Activated naive CD8-positive, alpha-beta T cell treated with anti-CD3 and anti-CD28 coated beads, Interleukin-2, amount 10 ng/mL, durations not matched to agents 7 days and 5 days (primary cell): ENCODE measurements around the gene LDB2. TPM values are rescaled to one million over a fixed set of nuclear protein-coding genes. Genes with fewer than 3 reads are reported as not detected.

ENCODE experiments used
- ATAC-seq: fragments of 150-1000 bp; cut with Tn5 transposase; one replicate; pipeline ENCODE4 v1.10.0; 2021; ENCODE audit warnings: low read depth, moderate library complexity
- POLR2A ChIA-PET: fragments of 350-600 bp; sonication (Branson Sonifier 250); formaldehyde crosslinking; loops from one replicate; lab custom pipeline; 2021; ENCODE audit warnings: antibody characterized with exemption; lab: Charles Lee
- DNase-seq: peaks from one replicate; pipeline ENCODE4 v3.0.0; 2021
- H3K27ac Mint-ChIP-seq: one replicate; pipeline ENCODE4 v1.8.0; 2022; ENCODE audit warnings: mild to moderate bottlenecking, mixed read lengths
- H3K27me3 Mint-ChIP-seq: one replicate; pipeline ENCODE4 v1.8.0; 2022; ENCODE audit warnings: mild to moderate bottlenecking, moderate library complexity, mixed read lengths
- H3K36me3 Mint-ChIP-seq: one replicate; pipeline ENCODE4 v1.8.0; 2021; ENCODE audit warnings: mild to moderate bottlenecking, mixed read lengths
- H3K4me1 Mint-ChIP-seq: one replicate; pipeline ENCODE4 v1.8.0; 2021; ENCODE audit warnings: mixed read lengths
- H3K4me3 Mint-ChIP-seq: one replicate; pipeline ENCODE4 v1.8.0; 2022; ENCODE audit warnings: mild to moderate bottlenecking, moderate library complexity, mixed read lengths
- H3K9me3 Mint-ChIP-seq: one replicate; pipeline ENCODE4 v1.8.0; 2021; ENCODE audit warnings: mixed read lengths
- total RNA-seq, 2 experiments: library from RNA; stranded (reverse); gene quantifications; one replicate each; pipeline ENCODE4 v1.2.3, GENCODE V29; 2021

Gene LDB2
- total RNA-seq, 2 experiments from 2014 or later, result not detected

GRCh38 chr4:16596267-16596666 lies 302.2 kb downstream of the LDB2 start:
- Mint-ChIP-seq H3K9me3 (no peaks in the 10 kb centered on the region), H3K4me3 (no peak overlapping the region), H3K27ac (no peak overlapping the region), H3K36me3 (no peaks in the 10 kb centered on the region), H3K27me3 (no peaks in the 10 kb centered on the region), H3K4me1 (no peaks in the 10 kb centered on the region)
- no peak for ATAC-seq
- POLR2A ChIA-PET, result no interaction called here
- no peak for DNase-seq

- no peaks in the 10 kb centered on the region for H3K9me3 Mint-ChIP-seq
- POLR2A ChIA-PET, result no interaction called here
- no peaks in the 10 kb centered on the region for H3K27me3 Mint-ChIP-seq
- no peak for DNase-seq
- H3K4me3 Mint-ChIP-seq, result no peak overlapping the region
- no peaks in the 10 kb centered on the region for H3K4me1 Mint-ChIP-seq
- H3K27ac Mint-ChIP-seq, result no peak overlapping the region
- H3K36me3 Mint-ChIP-seq, result no peaks in the 10 kb centered on the region
- ATAC-seq, result no peak
Observed at GRCh38 chr4:16594128-16594527, 304.3 kb downstream of the LDB2 start.

GRCh38 chr4:16593386-16593785 lies 305.1 kb downstream of the LDB2 start:
- no peak overlapping the region for H3K4me3 Mint-ChIP-seq
- H3K27ac Mint-ChIP-seq, result no peak overlapping the region
- no peaks in the 10 kb centered on the region for H3K36me3 Mint-ChIP-seq
- H3K27me3 Mint-ChIP-seq, result no peaks in the 10 kb centered on the region
- H3K9me3 Mint-ChIP-seq, result no peaks in the 10 kb centered on the region
- ATAC-seq (no peak), DNase-seq (no peak)
- POLR2A ChIA-PET, result no interaction called here
- no peaks in the 10 kb centered on the region for H3K4me1 Mint-ChIP-seq

DNA sequence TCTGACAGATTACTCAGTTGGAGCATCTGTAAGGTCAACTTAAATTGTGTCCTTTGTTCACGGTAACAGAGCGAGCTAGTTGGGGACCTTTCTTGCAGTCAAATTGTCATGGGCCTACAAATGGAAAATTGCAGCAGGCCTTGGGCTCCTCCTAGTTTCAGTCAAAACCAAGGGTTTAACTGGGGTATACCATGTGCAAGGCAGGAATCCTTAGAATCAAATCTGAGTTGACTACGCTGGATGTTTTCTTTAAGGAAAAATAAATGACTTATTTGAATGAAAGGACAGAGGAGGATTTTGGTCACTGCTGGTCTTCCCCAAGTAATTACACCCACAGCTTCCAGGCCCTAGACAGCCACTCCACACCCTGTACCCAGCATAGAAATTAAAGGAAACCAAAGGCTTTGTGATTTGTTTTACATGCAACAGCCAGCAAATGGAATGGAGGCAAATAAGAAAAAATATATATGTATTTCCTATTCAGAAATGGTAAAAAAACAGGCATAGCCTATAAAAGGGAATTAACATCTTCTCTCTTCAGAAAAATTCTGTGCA lies 307.1 kb downstream of the LDB2 start:
- Mint-ChIP-seq H3K4me1 (no peaks in the 10 kb centered on the region), H3K9me3 (no peaks in the 10 kb centered on the region), H3K27me3 (no peaks in the 10 kb centered on the region), H3K27ac (no peak overlapping the region), H3K4me3 (no peak overlapping the region), H3K36me3 (no peaks in the 10 kb centered on the region)
- DNase-seq, result no peak
- POLR2A ChIA-PET, result no interaction called here
- ATAC-seq, result no peak

GRCh38 chr4:16590797-16591196 lies 307.6 kb downstream of the LDB2 start:
- DNase-seq, result no peak
- H3K4me1 Mint-ChIP-seq, result no peaks in the 10 kb centered on the region
- no peak overlapping the region for H3K4me3 Mint-ChIP-seq
- ATAC-seq, result no peak
- H3K36me3 Mint-ChIP-seq, result no peaks in the 10 kb centered on the region
- H3K27ac Mint-ChIP-seq, result no peak overlapping the region
- POLR2A ChIA-PET, result no interaction called here
- no peaks in the 10 kb centered on the region for H3K9me3 Mint-ChIP-seq
- no peaks in the 10 kb centered on the region for H3K27me3 Mint-ChIP-seq

DNA sequence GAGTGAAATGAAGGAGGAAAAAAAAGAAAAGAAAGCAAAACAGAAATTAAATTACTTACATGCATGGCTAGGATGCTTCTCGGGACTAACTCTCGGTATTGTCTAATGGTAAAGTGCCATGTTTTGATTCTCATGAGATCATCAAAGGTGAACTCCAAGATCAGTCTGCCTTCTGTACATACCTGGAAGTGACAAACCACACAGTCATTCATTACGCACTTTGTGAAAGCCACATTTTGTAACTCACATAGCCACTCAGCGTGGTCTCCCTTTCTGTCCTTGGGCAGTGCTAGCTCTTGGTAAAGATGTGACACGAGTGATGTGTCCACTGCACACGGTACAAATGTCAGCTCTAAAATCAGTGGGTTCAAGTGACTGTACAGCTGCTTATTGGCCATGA lies 309.8 kb downstream of the LDB2 start:
- Mint-ChIP-seq H3K27ac (no peak overlapping the region), H3K4me1 (peaks cover 2% of the 10 kb centered on the region), H3K27me3 (no peaks in the 10 kb centered on the region), H3K4me3 (no peak overlapping the region), H3K9me3 (no peaks in the 10 kb centered on the region), H3K36me3 (no peaks in the 10 kb centered on the region)
- POLR2A ChIA-PET, result no interaction called here
- ATAC-seq (no peak), DNase-seq (no peak)

DNA sequence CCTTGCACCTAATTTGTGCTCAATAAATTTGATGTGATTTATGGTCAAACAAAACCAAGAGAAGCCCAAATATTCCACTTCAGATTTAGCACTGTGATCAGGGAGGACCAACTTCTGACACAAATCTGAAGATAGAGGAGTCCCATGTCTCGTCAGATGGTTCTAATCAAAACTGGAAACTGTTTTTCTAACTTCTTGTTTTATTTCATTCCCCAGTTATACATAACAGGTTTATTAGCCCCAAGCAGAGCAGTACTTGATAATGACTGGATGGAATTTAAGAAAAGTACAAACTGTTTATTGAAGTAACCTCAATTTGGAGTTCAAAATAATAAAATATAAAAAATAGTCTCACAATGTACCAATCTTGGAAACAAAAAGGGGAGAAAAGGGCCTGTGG lies 310.3 kb downstream of the LDB2 start:
- POLR2A ChIA-PET, result no interaction called here
- Mint-ChIP-seq H3K27ac (no peak overlapping the region), H3K27me3 (no peaks in the 10 kb centered on the region), H3K4me1 (peaks cover 2% of the 10 kb centered on the region), H3K36me3 (no peaks in the 10 kb centered on the region), H3K9me3 (no peaks in the 10 kb centered on the region), H3K4me3 (no peak overlapping the region)
- ATAC-seq (no peak), DNase-seq (no peak)

DNA sequence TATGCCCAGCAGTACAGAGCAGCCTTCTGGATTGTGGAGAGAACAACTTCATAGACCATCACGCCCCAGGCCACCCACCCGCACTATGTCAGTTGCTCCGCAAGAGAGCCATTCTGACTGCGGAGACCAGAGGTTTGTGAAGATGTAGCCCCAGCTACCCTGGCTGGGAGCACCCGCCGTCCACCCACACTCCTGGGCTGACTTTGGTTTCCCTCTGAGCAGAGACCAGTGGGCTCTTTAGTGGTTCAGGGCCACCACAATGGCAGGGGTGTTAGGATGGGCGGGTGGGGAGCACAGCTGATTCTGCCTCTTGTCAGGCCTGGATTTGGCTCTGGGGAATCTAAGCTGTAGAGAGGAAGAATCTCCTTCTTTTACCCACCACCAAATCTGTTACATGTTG lies 313.4 kb downstream of the LDB2 start:
- Mint-ChIP-seq H3K4me3 (no peak overlapping the region), H3K27me3 (no peaks in the 10 kb centered on the region), H3K4me1 (peaks cover 2% of the 10 kb centered on the region), H3K36me3 (no peaks in the 10 kb centered on the region), H3K27ac (no peak overlapping the region), H3K9me3 (no peaks in the 10 kb centered on the region)
- ATAC-seq (no peak), DNase-seq (no peak)
- POLR2A ChIA-PET, result no interaction called here

DNA sequence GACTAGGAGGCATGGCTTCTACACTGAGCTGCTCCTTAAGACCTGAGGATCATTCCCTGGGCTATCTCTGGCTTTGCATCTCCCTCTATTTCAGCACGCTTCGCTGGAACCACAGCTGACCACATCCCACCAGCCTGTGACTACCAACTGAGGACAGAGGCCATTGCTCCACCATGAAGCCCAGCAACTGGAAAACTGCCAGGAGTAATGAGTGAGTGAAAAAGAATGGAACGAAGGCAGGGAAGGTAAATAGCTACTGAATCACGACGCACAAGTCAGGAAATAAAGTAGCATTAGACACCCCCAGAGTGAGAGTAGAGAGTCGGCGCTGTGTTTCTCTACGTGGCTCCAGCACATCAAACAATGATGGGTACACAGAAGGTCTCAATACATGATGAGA lies 314.7 kb downstream of the LDB2 start:
- H3K4me3 Mint-ChIP-seq, result no peak overlapping the region
- POLR2A ChIA-PET, result no interaction called here
- H3K4me1 Mint-ChIP-seq, result peaks cover 2% of the 10 kb centered on the region
- H3K36me3 Mint-ChIP-seq, result no peaks in the 10 kb centered on the region
- H3K27ac Mint-ChIP-seq, result no peak overlapping the region
- ATAC-seq, result no peak
- no peaks in the 10 kb centered on the region for H3K27me3 Mint-ChIP-seq
- DNase-seq, result no peak
- H3K9me3 Mint-ChIP-seq, result no peaks in the 10 kb centered on the region

DNA sequence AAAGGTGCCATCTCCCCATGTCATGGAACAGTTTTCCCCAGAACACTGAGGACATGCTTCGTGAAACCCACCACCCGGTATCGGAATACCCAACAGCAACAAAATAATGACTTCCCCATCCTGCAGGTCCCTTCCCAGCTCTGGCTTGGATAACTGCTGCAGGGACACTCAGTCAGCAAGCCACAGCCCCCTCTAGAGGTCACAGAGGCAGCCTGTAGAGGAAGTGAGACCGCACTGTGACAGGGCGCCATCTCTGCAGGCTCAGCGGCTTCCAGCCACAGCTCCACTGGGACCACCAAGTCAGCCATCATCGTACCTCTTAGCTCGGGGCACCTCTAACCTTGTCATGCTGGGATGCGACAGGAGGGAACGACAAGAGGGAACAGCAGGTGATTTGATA lies 315.9 kb downstream of the LDB2 start:
- ATAC-seq (no peak), DNase-seq (no peak)
- H3K4me1 Mint-ChIP-seq, result peaks cover 2% of the 10 kb centered on the region
- POLR2A ChIA-PET, result no interaction called here
- H3K27ac Mint-ChIP-seq, result no peak overlapping the region
- H3K9me3 Mint-ChIP-seq, result no peaks in the 10 kb centered on the region
- no peak overlapping the region for H3K4me3 Mint-ChIP-seq
- no peaks in the 10 kb centered on the region for H3K36me3 Mint-ChIP-seq
- H3K27me3 Mint-ChIP-seq, result peaks cover 2% of the 10 kb centered on the region

GRCh38 chr4:16582036-16582435 lies 316.4 kb downstream of the LDB2 start:
- ATAC-seq, result no peak
- Mint-ChIP-seq H3K27ac (no peak overlapping the region), H3K9me3 (no peaks in the 10 kb centered on the region), H3K4me1 (peaks cover 2% of the 10 kb centered on the region), H3K4me3 (no peak overlapping the region), H3K27me3 (peaks cover 2% of the 10 kb centered on the region), H3K36me3 (no peaks in the 10 kb centered on the region)
- POLR2A ChIA-PET, result no interaction called here
- no peak for DNase-seq

DNA sequence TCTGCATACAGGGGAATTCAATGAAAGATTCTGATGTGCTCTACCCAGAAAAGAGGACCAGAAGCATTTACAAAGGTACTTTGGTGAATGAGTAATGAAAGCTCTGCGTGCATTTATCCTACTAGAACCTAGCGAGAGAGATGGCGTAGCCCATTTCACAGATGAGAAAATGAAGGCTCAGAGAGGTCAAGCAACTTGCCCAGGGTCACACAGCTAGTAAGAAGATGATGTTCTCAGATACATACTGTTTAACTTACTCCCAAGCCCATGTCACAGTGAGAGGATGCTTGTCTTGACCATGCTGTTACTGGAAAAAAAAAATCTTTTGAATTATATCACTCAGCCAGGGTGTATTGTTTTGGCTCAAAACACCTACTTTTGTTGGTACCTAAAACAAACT lies 317.3 kb downstream of the LDB2 start:
- ATAC-seq, result no peak
- no peaks in the 10 kb centered on the region for H3K9me3 Mint-ChIP-seq
- no peaks in the 10 kb centered on the region for H3K36me3 Mint-ChIP-seq
- no peak for DNase-seq
- H3K4me1 Mint-ChIP-seq, result peaks cover 2% of the 10 kb centered on the region
- peaks cover 2% of the 10 kb centered on the region for H3K27me3 Mint-ChIP-seq
- POLR2A ChIA-PET, result no interaction called here
- no peak overlapping the region for H3K27ac Mint-ChIP-seq
- H3K4me3 Mint-ChIP-seq, result no peak overlapping the region

GRCh38 chr4:16580514-16580913 lies 317.9 kb downstream of the LDB2 start:
- Mint-ChIP-seq H3K27ac (no peak overlapping the region), H3K36me3 (no peaks in the 10 kb centered on the region), H3K27me3 (peaks cover 2% of the 10 kb centered on the region), H3K9me3 (no peaks in the 10 kb centered on the region), H3K4me3 (no peak overlapping the region), H3K4me1 (peaks cover 2% of the 10 kb centered on the region)
- ATAC-seq, result no peak
- no peak for DNase-seq
- POLR2A ChIA-PET, result no interaction called here

- no peak overlapping the region for H3K27ac Mint-ChIP-seq
- H3K27me3 Mint-ChIP-seq, result peaks cover 2% of the 10 kb centered on the region
- peaks cover 2% of the 10 kb centered on the region for H3K4me1 Mint-ChIP-seq
- no peaks in the 10 kb centered on the region for H3K9me3 Mint-ChIP-seq
- H3K36me3 Mint-ChIP-seq, result no peaks in the 10 kb centered on the region
- DNase-seq, result no peak
- H3K4me3 Mint-ChIP-seq, result no peak overlapping the region
- ATAC-seq, result no peak
- POLR2A ChIA-PET, result no interaction called here
Observed at GRCh38 chr4:16579866-16580265, 318.6 kb downstream of the LDB2 start.

GRCh38 chr4:16577177-16577576 lies 321.3 kb downstream of the LDB2 start:
- Mint-ChIP-seq H3K27ac (no peak overlapping the region), H3K9me3 (no peaks in the 10 kb centered on the region), H3K27me3 (peaks cover 2% of the 10 kb centered on the region), H3K36me3 (no peaks in the 10 kb centered on the region), H3K4me3 (no peak overlapping the region), H3K4me1 (no peaks in the 10 kb centered on the region)
- POLR2A ChIA-PET, result no interaction called here
- ATAC-seq (no peak), DNase-seq (no peak)
